ENCODE results near the gene MAN2B2.

The MAN2B2 gene

GRCh38 chr4:6574747-6575502 is at the start of gene MAN2B2:
Gene MAN2B2 (plus strand): TSS chr4:6575189. CDS start chr4:6575211, 22 bp downstream.
- peak; percentile 82 for DNase-seq

- DNase-seq = no peak
Measured at GRCh38 chr4:6525474-6525873, 49.5 kb upstream of the MAN2B2 start.

GRCh38 chr4:6526156-6526555 is 48.8 kb upstream of the MAN2B2 start:
- DNase-seq = no peak

GRCh38 chr4:6526671-6527091 is 48.3 kb upstream of the MAN2B2 start:
- DNase-seq = no peak

GRCh38 chr4:6527259-6527658 is 47.7 kb upstream of the MAN2B2 start:
- DNase-seq = no peak

- DNase-seq = no peak
Measured at GRCh38 chr4:6527683-6528595, 47.0 kb upstream of the MAN2B2 start.

GRCh38 chr4:6529021-6529420 is 46.0 kb upstream of the MAN2B2 start:
- DNase-seq = no peak

GRCh38 chr4:6530301-6530700 is 44.7 kb upstream of the MAN2B2 start:
- DNase-seq = no peak

- DNase-seq = no peak
Measured at GRCh38 chr4:6530964-6531363, 44.0 kb upstream of the MAN2B2 start.

GRCh38 chr4:6532102-6532501 is 42.9 kb upstream of the MAN2B2 start:
- DNase-seq = no peak

- DNase-seq = no peak
Measured at GRCh38 chr4:6532658-6533057, 42.3 kb upstream of the MAN2B2 start.

- no peak for DNase-seq
Measured at GRCh38 chr4:6534050-6534449, 40.9 kb upstream of the MAN2B2 start.

- DNase-seq = no peak
Measured at GRCh38 chr4:6534618-6535328, 40.2 kb upstream of the MAN2B2 start.

GRCh38 chr4:6535329-6535692 is 39.7 kb upstream of the MAN2B2 start:
- DNase-seq = no peak

GRCh38 chr4:6535706-6536105 is 39.3 kb upstream of the MAN2B2 start:
- no peak for DNase-seq

GRCh38 chr4:6538111-6538510 is 36.9 kb upstream of the MAN2B2 start:
- DNase-seq = no peak

- DNase-seq = no peak
Measured at GRCh38 chr4:6538575-6538974, 36.4 kb upstream of the MAN2B2 start.

GRCh38 chr4:6539009-6539764 is 35.8 kb upstream of the MAN2B2 start:
- DNase-seq = no peak

GRCh38 chr4:6540879-6541278 is 34.1 kb upstream of the MAN2B2 start:
- no peak for DNase-seq

- no peak for DNase-seq
Measured at GRCh38 chr4:6541789-6542188, 33.2 kb upstream of the MAN2B2 start.

- DNase-seq = no peak
Measured at GRCh38 chr4:6542951-6543350, 32.0 kb upstream of the MAN2B2 start.

GRCh38 chr4:6546091-6546490 is 28.9 kb upstream of the MAN2B2 start:
- no peak for DNase-seq

Data from activated CD8-positive, alpha-beta memory T cell treated with anti-CD3 and anti-CD28 coated beads, Interleukin-2, amount 50 U/mL, for 4 hours (primary cell).